ENCODE measurements around the gene ZFYVE28. TPM values are rescaled to one million over a fixed set of nuclear protein-coding genes. Genes with fewer than 3 reads are reported as not detected.
"Not testable (repeated sequence)": the region's sequence is repeated elsewhere in the genome, so short reads cannot be mapped to it uniquely, and the experiment has no call there.

Gene ZFYVE28
- total RNA-seq, 1 experiment from 2014 or later = 3.4 TPM

DNA sequence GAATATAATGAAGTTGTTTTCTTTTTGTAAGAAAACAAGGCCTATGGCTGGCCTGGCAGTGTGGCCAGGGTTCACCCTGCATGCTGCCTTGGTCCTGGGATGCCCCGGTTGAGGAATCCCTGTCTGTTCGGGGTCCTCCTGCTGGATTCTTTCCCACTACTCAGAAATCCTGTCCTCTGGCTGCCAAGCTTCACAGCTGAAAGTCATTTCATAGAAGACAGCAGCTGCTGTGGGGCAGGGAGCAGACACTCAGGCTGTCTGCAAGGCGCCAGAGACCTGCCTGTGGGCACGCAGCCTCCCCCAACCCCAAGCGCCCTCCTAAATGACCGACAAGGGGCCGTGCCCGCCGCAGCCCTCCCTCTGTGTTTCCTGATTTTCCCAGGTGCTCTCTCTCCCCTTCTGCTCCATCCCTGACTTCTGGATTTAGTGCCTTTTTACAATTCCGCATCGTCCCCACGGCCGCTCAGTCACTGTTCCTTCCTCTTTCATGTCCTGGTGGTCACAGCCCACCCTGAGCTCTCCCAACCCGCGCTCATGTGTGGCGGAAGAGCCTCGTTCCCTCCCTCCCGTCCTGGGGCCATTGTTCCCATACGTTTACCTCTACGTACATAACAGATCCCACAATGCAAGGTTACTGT lies 27.5 kb downstream of the ZFYVE28 start:
- DNase-seq (ENCODE audit: low spot score) = no peak

DNA sequence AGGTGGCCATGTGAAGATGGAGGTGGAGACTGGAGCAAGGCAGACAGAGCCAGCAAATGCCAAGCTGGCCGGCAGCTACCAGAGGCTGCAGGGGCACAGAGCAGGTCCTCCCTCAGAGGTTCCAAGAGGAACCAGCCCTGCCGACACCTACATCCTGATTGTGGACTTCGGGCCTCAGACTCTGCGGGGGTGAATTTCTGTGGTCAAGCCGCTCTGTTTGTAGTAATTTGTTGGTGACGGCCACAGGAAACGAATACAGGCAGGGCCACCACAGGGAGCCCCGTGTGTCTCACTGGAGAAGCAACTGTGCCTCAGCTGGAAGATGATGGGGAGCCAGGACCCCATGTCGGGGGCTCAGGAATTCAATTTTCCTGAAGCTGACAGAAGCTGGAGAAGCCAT lies 28.3 kb downstream of the ZFYVE28 start:
- DNase-seq (ENCODE audit: low spot score) = peak; percentile 65

DNA sequence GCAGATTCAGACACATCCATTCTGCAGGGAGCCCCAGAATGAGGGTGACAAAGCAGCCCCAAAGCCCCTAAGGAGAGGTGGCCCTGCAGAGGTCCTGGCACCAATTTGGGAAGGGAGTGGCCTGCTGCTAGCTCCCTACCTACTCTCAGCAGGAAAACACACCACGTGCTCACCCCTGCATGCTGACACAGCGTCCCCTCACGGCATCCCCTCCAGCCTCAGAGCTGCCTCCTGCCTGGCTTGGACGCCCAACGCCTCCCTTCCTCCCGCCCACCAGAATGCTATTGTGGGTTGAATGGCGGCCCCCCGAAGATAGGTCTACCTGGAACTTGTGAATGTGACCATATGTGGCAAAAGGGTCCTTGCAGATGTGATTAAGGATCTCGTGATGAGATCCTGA lies 28.8 kb downstream of the ZFYVE28 start:
- DNase-seq (ENCODE audit: low spot score) = no peak

DNA sequence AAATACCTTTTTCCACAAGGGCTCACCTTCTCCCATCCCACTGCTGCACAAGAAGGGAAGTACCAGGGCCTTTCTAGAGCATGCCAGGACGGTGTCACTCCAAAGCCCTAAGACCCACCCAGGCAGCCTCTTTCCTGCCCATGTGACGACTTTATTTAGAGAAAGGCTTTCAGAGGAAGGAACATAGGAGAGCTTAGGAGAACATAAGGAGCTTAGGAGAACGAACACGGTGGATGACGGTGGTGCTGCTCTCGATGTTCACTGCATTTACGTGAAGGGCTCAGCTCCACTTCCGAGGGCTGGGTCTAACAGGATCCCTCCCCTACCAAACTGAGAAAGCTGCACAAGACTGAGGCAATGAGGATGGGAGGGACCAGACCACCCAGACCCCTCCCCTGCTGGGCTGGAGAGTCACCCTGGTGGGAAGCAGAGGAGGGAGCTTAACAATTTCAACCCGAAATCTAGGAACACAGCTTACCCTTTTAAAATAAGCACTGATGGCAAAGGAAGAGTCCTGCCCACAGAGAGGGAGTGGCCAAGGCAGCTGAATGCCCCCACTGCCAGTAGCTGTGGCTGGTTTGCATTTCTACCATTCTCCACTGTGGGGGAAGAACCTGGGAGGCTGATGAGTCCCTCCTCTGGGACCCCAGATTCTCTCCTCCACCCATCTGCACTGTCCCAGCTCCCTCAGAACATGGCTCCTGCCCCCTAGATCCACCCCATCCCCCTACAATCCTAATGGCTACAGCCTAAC lies 29.8 kb downstream of the ZFYVE28 start:
- no peak for DNase-seq (ENCODE audit: low spot score)

DNA sequence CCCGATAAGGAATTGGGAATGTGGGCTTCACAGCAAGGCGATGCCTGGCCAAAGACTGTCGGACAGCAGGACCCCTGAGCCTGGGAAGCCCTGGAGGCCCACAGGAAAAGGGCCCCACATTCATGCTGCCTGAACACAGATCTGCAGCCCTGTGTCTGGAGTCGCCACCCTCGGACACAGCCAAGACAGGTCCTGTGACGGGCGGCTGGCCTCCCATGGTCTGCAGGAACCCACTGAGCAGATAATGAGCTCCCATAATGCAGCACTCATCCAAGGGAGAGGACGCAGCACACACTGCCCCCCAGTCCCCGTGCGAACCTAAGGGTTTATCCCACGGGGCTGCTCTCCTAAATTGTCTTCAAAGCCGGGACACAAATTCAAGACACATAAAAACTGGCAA lies 30.6 kb downstream of the ZFYVE28 start:
- DNase-seq (ENCODE audit: low spot score) = no peak

DNA sequence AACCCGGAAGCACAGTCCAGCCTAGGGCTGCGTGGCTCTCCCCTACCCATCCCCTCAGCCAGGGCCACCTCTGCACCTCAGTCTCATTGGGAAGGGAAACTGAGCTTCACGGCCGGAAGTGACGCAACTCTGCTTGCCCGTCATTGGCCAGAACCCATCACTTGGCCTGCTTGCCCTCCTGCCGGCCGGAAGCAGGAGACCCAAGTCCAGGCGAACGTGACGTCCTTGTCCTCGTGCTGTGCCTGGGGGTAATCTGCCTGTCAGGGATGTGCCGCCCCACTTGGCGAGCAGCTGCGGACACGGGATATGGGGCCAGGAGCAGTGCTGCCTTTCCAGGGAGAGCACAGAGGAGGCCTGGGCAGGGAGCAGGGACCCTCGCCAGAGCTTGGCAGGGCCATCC lies 31.2 kb downstream of the ZFYVE28 start:
- DNase-seq (ENCODE audit: low spot score) = no peak

DNA sequence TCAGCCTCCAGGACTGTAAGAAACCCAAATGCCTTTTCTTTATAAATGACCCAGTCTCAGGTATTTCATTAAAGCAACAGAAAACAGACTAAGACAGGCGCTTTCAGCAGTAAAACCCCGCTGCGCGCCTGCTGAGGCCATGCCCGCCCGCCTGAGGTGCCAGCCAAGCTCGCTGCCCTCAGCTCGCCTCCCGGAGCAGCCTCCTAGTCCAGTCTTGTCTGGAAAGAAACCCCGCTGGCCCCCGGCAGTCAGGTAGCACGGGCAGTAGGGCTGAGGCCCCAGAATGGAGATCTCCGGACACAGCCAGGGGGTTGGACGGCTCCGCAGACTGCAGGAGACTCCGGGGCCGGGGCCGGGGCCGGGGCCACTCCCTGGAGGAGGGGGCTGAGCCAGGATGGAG lies 31.7 kb downstream of the ZFYVE28 start:
- DNase-seq (ENCODE audit: low spot score) = no peak

DNA sequence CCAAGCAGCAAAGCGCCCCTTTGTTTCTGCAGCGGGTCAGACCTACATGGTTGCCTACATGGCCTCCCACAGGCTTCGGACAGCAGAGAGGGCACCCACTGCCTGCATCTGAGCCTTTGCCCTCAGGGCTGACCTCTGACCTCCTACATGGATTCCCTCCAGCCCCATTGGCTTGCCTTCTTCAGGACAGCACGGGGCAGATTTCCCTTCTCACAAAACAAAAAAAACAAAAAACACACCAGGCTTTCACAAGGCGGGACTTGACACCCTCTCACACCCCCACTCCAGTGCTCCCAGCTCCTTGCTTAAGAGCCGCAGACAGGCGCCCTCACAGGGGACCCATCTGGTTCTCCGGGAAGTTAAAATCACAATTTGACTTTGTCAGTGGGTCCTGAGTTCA lies 32.9 kb downstream of the ZFYVE28 start:
- DNase-seq (ENCODE audit: low spot score) = no peak

DNA sequence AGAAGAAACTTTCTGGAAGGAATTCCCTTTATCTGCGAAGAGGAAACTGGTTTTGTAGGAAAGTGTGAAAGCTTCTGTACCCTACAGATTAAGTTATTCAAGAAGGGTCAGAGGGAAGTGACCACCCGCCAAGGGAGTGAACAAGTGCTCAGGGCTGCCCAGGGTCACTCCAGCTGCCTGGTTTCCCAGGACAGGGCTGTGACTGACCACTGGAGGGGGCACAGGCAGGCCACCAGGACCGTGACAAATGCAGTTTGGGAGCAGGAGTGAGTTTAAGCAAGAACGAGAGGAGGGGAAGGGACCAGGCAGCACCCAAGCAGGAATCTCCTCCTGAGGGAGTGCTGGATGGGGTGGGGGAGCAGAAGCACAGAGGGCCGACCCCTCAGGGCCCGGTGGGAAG lies 34.2 kb downstream of the ZFYVE28 start:
- DNase-seq (ENCODE audit: low spot score) = no peak

DNA sequence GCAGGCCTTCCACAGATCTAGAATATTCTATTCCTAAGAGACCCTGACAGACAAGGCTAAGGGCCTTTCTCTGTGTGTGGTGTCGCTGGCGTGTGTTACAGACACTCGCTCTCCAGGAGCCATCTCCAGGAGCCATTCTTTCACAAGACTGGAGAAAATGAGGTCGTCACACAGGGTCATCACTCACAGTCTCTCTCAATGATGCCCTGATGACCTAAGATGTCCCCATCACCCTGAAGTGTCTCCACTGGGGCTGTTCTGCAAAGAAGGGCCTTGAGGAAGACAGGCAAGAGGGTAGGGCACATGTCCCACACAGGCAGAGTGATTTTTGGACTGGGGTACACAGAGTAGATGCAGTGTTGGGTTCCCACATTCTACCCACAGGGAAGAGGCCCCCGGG lies 34.7 kb downstream of the ZFYVE28 start:
- no peak for DNase-seq (ENCODE audit: low spot score)

DNA sequence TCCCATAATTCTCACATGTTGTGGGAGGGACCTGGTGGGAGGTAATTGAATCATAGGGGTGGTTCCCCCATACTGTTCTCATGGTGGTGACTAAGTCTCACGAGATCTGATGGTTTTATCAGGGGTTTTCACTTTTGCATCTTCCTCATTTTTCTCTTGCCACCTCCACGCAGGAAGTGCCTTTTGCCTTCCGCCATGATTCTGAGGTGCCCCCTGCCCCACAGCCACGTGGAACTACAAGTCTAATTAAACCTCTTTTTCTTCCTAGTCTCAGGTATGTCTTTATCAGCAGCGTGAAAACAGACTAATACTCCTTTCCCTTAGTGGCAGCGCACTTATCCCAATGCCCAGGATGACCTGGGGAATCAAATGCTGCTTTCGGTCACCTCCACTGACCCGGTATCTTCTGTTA lies 35.2 kb downstream of the ZFYVE28 start:
- not testable (repeated sequence) for DNase-seq (ENCODE audit: low spot score)

DNA sequence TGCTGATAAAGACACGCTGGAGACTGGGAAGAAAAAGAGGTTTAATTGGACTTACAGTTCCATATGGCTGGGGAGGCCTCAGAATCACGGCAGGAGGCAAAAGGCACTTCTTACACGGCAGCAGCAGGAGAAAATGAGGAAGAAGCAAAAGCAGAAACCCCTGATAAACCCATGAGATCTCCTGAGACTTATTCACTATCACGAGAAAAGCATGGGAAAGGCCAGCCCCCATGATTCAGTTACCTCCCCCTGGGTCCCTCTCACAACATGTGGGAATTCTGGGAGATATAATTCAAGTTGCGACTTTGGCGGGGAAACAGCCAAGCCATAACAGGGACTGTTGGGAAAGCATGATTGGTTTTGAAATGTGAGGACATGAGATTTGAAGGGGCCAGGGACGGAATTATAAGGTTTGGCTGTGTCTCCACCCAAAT lies 35.7 kb downstream of the ZFYVE28 start:
- DNase-seq (ENCODE audit: low spot score) = not testable (repeated sequence)

DNA sequence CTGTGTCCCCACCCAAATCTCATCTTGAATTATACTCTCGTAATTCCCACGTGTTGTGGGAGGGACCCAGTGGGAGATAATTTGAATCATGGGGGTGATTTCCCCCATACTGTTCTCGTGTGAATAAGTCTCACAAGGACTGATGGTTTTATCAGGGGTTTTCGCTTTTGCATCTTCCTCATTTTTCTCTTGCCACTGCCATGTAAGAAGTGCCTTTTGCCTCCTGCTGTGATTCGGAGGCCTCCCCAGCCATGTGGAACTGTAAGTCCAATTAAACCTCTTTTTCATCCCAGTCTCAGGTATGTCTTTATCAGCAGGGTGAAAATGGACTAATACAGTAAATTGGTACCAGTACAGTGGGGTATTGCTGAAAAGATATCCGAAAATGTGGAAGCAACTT lies 37.9 kb downstream of the ZFYVE28 start:
- not testable (repeated sequence) for DNase-seq (ENCODE audit: low spot score)

DNA sequence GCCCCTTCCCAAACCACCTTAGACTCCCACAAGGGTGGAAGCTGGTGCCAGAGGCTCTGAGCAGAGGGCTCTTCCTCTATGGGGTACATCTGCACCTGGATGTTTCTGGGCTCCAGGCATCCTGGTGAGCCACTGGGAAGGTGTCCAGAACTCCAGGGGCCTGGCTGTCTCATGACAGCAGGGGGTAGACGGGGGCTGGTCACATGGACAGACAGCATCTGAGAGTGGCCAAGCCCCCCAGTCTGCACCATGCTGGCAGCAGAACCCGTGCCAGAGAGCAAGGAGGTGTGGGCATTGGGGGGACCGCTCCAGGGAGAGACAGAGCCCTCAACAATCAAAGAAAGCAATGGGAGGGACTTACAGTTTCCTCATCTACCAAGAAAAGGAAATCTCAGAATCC lies 39.5 kb downstream of the ZFYVE28 start:
- DNase-seq (ENCODE audit: low spot score) = no peak

DNA sequence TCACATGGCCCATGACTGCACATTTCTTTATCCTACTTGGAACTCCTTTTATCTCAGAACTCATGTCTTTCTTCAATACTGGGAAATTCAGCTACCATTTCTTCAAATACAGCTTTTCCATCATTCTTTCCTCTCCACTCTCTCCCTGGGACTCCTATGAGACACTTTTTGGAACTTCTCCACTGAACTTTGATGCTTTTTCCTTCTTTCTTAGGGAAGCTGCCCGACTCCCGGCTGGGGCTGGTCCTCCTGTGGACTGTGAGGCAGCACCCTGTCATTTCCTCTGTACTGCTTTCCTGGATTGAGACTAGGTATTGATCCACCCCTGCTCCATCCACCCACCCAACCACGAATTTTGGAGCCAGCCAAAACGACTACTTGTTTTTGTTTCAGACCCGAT lies 40.0 kb downstream of the ZFYVE28 start:
- DNase-seq (ENCODE audit: low spot score) = no peak

DNA sequence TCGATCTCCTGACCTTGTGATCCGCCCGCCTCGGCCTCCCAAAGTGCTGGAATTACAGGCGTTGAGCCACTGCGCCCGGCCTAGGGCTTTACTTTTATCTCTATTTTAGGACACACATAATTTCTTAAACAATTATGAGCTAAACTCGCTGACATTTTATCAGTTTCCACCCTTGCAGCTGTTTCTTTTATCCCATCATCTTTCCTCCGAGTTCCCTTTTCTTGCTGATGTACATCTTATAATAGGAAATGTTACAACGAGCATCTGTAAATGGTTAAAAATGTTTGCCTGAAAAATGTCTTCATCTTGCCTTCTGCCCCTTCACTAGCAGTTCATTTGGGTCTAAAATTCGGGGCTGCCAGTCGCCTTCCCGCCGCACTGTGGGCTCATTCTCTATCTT lies 41.2 kb downstream of the ZFYVE28 start:
- DNase-seq (ENCODE audit: low spot score) = no peak

DNA sequence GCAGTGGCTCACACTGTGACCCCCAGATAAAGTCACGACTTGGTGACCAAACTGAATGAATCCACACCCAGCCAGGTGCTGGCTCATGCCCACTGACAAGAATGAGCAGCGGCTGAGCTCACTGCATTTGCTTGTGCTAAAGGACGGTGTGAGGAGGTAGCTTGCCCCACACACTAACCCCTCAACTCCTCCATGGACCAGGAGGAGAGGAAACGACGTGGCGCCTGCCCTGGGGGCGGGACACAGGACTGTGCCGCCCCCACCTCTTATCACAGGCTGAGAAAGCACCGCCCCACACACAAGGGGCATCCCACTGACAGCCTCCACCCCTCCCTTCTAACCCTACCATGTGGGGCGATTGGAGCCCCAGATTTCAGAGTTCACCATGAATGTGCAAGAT lies 43.0 kb downstream of the ZFYVE28 start:
- no peak for DNase-seq (ENCODE audit: low spot score)

DNA sequence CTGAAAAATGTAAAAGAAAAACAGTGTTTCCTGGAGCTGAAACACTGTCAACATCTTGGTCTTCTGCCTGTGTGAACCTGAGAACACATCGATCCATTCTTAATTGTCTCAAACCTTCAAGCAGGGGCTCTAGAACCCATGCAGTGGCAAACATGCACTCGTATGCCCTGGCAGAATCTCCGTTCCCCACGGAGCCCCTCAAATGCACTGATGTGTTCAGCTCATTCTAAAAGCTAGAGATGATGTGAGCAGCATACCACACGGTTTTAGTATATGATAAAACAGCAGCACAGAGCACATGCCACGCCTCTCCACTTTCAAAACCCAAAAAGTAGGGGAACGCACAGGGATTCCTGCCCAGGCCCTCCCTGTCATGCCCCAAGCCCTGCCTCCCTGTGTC lies 44.9 kb downstream of the ZFYVE28 start:
- no peak for DNase-seq (ENCODE audit: low spot score)

DNA sequence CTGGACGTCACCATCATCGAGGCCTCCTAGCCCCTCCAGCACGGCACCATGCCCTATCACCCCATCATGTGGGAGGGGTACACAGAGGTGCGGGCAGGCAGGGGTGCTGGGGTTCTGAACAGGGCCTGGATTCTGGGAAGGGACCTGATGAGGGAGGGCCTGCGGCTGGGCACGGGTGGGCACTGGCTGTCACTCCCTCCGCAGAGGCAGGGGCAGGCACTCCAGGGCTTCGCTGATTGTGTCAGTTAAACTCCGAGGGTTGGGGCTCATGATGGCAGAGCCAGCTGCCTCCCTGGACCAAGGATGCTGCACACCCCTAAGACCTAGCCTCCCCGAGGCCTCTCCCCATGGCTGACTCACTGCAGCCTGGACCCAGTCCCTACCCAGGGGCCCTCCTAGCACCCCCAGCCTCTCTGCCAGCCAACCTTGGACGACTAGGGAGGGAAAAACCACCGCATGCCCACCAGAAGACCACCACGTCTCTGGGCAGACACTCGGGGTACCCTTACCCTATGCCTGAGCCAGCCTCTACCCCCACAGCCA lies 45.9 kb downstream of the ZFYVE28 start:
- no peak for DNase-seq (ENCODE audit: low spot score)

DNA sequence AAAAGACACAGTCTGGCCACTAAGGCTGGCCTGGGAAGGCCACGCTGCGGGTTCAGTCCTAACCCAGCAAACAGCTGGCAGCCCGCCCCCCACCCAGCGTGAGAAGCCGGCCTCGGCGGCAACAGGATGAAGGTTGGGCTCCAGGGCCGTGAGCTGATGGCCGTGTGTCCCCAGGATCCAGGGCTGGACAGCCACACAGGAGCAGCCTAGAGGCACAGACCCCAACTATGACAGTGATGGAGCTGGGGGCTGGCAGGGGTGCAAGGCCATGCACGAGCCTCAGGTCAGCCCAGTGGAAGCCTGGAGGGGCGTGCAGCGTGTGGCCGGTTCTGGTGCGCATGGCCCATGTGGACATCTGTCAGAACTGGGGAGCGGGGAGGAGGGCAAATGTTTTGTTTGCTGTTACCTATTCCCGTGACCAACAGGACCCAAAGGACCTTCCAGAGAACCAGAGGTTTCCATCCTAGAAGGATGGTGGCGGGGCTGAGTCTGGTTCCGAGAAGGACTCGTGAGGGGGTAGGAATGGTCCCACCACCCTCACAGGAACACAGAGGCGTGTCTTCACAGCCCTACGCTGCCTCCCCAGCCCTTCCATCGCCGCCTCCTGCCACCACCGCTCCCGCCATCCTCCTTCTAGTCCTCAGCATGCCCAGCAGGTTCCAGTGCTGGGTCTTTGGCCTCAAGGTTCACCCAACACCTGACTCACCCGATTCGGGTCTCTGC lies 46.5 kb downstream of the ZFYVE28 start:
- no peak for DNase-seq (ENCODE audit: low spot score)

DNA sequence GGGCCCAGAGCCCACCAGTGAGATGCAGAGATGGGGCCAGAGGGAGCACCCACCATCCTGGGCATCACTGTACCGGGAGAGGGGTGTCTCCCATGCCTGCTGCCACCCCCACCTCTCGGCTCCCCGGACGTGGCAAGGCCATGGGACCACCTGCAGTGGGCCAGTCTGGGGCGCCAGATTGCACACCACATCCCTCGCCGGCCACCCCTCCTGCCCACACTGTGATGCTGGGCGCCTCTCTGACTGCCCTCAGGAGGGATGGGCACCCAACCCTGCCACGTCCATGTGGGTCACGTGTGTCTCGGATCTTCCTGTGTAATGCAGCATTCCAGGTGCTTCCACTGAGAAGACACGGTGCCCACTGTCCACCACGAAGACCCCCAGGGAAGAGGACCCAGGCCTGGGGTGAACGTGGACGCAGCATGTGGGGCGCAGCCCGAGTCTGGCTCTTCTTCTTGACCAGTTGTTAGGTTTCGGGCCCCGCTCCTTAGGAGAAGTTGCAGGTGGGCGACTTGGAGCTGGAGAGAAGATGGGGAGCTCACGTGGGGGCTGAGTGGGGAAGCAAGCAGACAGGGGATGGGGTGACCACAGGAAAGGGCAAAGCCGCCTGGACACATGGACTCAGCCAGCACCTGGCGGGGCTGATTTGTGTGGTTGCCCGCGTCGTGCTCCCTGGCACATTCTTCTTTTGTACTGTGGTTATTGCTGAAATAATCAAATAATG lies 47.7 kb downstream of the ZFYVE28 start:
- DNase-seq (ENCODE audit: low spot score) = no peak

Measured in A172 (cell line).